Measurements from ENCODE around the gene TANGO2.

TANGO2 gene

GRCh38 chr22:20102203-20102780 lies 81.4 kb downstream of the TANGO2 start:
- in situ Hi-C loops (cut with HindIII; ENCODE audit: low sequenced_read_pairs): no loop called here
- DNase-seq (ENCODE audit: low read depth): no peak
- H3K4me3 ChIP-seq (ENCODE audit: low read depth, low read length): no peak overlapping the region
- TF ChIP-seq CTCF (IDR thresholded peaks at IDR 0.05; ENCODE audit: low read depth, low read length, missing control alignments): no peak

GRCh38 chr22:20105456-20106204 lies 84.7 kb downstream of the TANGO2 start:
- TF ChIP-seq CTCF (IDR thresholded peaks at IDR 0.05; ENCODE audit: low read depth, low read length, missing control alignments): no peak
- DNase-seq (ENCODE audit: low read depth): no peak
- H3K4me3 ChIP-seq (ENCODE audit: low read depth, low read length): no peak overlapping the region
- in situ Hi-C loops (cut with HindIII; ENCODE audit: low sequenced_read_pairs): no loop called here

- TF ChIP-seq CTCF (IDR thresholded peaks at IDR 0.05; ENCODE audit: low read depth, low read length, missing control alignments): no peak
- in situ Hi-C loops (cut with HindIII; ENCODE audit: low sequenced_read_pairs): no loop called here
- no peak for DNase-seq (ENCODE audit: low read depth)
- H3K4me3 ChIP-seq (ENCODE audit: low read depth, low read length): no peak overlapping the region
Observed at GRCh38 chr22:20106205-20106848, 85.4 kb downstream of the TANGO2 start.

GRCh38 chr22:20106849-20107237 lies 85.9 kb downstream of the TANGO2 start:
- H3K4me3 ChIP-seq (ENCODE audit: low read depth, low read length): no peak overlapping the region
- in situ Hi-C loops (cut with HindIII; ENCODE audit: low sequenced_read_pairs): no loop called here
- DNase-seq (ENCODE audit: low read depth): no peak
- no peak for TF ChIP-seq CTCF (IDR thresholded peaks at IDR 0.05; ENCODE audit: low read depth, low read length, missing control alignments)

GRCh38 chr22:20107471-20107901 lies 86.6 kb downstream of the TANGO2 start:
- no peak for DNase-seq (ENCODE audit: low read depth)
- no peak for TF ChIP-seq CTCF (IDR thresholded peaks at IDR 0.05; ENCODE audit: low read depth, low read length, missing control alignments)
- no peak overlapping the region for H3K4me3 ChIP-seq (ENCODE audit: low read depth, low read length)
- in situ Hi-C loops (cut with HindIII; ENCODE audit: low sequenced_read_pairs): no loop called here

- no peak for TF ChIP-seq CTCF (IDR thresholded peaks at IDR 0.05; ENCODE audit: low read depth, low read length, missing control alignments)
- H3K4me3 ChIP-seq (ENCODE audit: low read depth, low read length): no peak overlapping the region
- DNase-seq (ENCODE audit: low read depth): no peak
- in situ Hi-C loops (cut with HindIII; ENCODE audit: low sequenced_read_pairs): no loop called here
Observed at GRCh38 chr22:20107951-20108756, 87.2 kb downstream of the TANGO2 start.

Measured in astrocyte of the cerebellum (primary cell).